Epithelial cell of esophagus (primary cell): ENCODE results near the gene MTSS2.
A peak's percentile ranks its signal among the peaks of the same experiment; 100 is the strongest.

Experiments used
- DNase-seq: peaks from one replicate; pipeline ENCODE4 v3.0.0; 2010; ENCODE audit warnings: low read depth
- H3K4me3 ChIP-seq: 2 replicates; pipeline ENCODE4 v1.5.1; 2011; ENCODE audit warnings: mild to moderate bottlenecking, low read length, control low read depth
- TF ChIP-seq, protein P1 (sequence below): IDR thresholded peaks from 2 replicates; pipeline ENCODE4 v1.5.1; 2011; ENCODE audit warnings: low read depth, mild to moderate bottlenecking, low read length, control low read depth, inconsistent platforms; ENCODE audit not compliant: insufficient read depth; ENCODE audit errors: missing control alignments

MTSS2 gene

GRCh38 chr16:70656065-70656711 is 29.7 kb downstream of the MTSS2 start:
- no peak overlapping the region for H3K4me3 ChIP-seq
- TF ChIP-seq, protein P1, sequence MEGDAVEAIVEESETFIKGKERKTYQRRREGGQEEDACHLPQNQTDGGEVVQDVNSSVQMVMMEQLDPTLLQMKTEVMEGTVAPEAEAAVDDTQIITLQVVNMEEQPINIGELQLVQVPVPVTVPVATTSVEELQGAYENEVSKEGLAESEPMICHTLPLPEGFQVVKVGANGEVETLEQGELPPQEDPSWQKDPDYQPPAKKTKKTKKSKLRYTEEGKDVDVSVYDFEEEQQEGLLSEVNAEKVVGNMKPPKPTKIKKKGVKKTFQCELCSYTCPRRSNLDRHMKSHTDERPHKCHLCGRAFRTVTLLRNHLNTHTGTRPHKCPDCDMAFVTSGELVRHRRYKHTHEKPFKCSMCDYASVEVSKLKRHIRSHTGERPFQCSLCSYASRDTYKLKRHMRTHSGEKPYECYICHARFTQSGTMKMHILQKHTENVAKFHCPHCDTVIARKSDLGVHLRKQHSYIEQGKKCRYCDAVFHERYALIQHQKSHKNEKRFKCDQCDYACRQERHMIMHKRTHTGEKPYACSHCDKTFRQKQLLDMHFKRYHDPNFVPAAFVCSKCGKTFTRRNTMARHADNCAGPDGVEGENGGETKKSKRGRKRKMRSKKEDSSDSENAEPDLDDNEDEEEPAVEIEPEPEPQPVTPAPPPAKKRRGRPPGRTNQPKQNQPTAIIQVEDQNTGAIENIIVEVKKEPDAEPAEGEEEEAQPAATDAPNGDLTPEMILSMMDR, result no peak
- no peak for DNase-seq

DNA sequence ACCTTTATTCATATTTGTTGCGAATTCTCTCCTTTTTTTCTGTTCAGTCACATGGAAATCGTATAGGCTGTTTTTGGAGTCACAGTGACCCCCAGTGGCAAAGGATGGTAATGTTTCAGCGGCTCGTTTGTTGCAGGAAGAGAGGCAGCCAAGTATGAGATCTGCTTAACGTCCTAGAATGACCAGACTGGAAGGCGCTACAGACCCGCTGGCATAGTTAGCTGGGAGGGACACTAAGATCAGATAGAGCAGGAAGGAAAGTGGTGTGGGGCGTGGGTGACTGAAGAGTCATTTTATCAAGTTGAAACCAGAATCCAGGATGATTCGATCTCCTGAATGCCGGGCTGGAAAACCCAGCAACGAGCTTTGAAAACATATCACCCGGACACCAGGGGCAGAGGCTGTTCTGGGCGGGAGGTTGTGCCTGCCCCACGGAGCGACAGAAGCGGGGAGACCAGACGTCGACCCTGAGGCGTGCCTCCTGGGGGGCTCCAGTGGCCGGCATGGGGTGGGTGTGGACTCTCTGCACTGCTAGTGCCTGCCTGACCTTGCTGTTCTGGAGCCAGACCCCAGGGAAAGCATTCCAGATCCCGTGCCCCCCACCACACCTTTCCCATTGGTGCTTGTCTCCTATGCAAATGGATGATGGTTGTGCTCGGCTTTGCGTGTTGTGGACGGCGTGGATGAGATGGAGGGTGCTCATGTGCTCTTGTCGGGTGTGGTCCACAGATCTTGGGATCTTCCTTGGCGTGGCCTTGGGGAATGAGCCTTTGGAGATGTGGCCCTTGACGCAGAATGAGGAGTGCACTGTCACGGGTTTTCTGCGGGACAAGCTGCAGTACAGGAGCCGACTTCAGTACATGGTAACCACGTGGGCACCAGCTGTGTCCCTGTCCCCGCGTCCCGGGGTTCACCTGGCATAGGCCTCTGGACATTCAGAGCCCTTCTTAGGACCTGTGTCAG is 31.8 kb downstream of the MTSS2 start:
- TF ChIP-seq, protein P1, result peak; percentile 89
- peak; percentile 83 for DNase-seq
- peak overlapping the region; percentile 24 for H3K4me3 ChIP-seq

DNA sequence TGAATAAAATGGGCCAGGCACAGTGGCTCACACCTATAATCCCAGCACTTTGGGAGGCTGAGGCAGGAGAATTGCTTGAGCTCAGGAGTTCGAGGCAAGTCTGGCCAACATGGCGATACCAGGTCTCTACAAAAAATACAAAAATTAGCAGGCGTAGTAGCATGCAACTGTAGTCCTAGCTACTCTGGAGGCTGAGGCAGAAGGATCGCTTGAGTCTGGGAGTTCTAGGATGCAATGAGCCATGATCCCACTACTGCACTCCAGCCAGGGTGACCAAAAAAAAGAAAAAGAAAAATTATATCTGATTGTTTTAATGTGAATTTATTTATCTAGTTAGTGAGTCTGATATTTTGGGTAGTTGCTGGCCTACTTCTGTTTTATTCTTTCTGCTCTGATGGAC is 32.4 kb downstream of the MTSS2 start:
- H3K4me3 ChIP-seq, result no peak overlapping the region
- TF ChIP-seq, protein P1, result no peak
- DNase-seq, result no peak

- H3K4me3 ChIP-seq, result no peak overlapping the region
- TF ChIP-seq, protein P1, result no peak
- DNase-seq, result no peak
These were observed 33.5 kb downstream of the MTSS2 start for GRCh38 chr16:70652322-70652721.

DNA sequence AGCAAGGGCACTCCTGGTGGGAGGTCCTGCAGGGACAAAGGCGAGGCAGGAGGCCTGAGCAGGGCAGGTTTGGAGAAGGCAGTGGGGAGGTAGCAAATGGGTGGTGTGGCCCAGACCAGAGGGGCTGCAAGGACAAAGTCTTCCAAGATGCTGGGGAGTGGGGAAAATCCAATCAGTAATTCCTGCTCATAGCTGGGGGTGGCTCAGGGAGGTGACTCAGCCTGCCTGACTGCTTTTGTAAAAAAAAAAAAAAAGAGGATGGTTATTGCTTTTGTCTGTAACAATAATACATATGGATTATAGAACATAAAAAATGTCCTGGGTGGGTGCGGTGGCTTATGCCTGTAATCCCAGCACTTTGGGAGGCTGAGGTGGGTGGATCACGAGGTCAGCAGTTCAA is 34.3 kb downstream of the MTSS2 start:
- H3K4me3 ChIP-seq, result no peak overlapping the region
- TF ChIP-seq, protein P1, result no peak
- peak; percentile 38 for DNase-seq

DNA sequence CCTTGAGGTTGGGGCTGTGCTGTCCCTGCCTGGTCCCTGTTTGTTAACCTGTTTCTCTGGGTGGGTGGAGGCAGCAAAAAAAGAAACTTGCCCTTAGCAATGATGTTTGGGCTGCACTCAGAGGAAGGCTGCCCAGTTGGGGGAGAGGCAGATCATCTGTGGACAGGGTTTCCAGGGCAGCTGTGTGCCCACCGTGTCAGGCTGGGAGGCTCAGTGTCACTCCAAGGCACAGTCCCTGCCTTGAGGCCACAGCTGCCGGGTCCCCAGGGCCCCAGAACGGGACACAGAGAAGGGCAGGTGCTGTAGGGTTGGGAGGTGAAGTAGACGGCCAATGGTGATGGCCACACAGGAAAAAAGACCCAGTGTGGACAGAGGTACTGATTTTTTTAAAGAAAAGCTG is 35.6 kb downstream of the MTSS2 start:
- no peak for DNase-seq
- TF ChIP-seq, protein P1, result no peak
- H3K4me3 ChIP-seq, result no peak overlapping the region
